HEK293T (cell line): ENCODE data around the gene NELFB.

Experiments used
- CTCF ChIA-PET: fragments of 350-600 bp; formaldehyde crosslinking; extraction: SDS; loops from one replicate; lab custom pipeline; 2021; ENCODE audit warnings: antibody characterized with exemption, inconsistent platforms; lab: Yijun Ruan, JAX
- POLR2A ChIA-PET: fragments of 350-600 bp; formaldehyde crosslinking; extraction: SDS; loops from one replicate; lab custom pipeline; 2020; ENCODE audit warnings: antibody characterized with exemption, inconsistent platforms; lab: Yijun Ruan, JAX
- DNase-seq: peaks from one replicate; pipeline ENCODE4 v3.0.0; 2012; ENCODE audit warnings: mixed read lengths; ENCODE audit errors: extremely low spot score
- ARNT ChIP-seq: fragments of 450-650 bp; IDR thresholded peaks from 2 replicates; pipeline ENCODE4 v1.6.1; 2017; ENCODE audit warnings: mild to moderate bottlenecking
- BHLHE40 ChIP-seq: fragments of 450-650 bp; IDR thresholded peaks from 2 replicates; pipeline ENCODE4 v1.6.1; 2016; ENCODE audit warnings: mild to moderate bottlenecking, moderate library complexity, borderline replicate concordance
- CTBP1 ChIP-seq: fragments of 450-650 bp; IDR thresholded peaks from 2 replicates; pipeline ENCODE4 v1.6.1; 2016; ENCODE audit warnings: borderline replicate concordance
- ELF4 ChIP-seq: fragments of 450-650 bp; IDR thresholded peaks from 2 replicates; pipeline ENCODE4 v1.6.1; 2017; ENCODE audit warnings: antibody characterized with exemption
- FOXA1 ChIP-seq: fragments of 450-650 bp; IDR thresholded peaks from 2 replicates; pipeline ENCODE4 v1.6.1; 2016; ENCODE audit warnings: mild to moderate bottlenecking
- FOXK2 ChIP-seq: fragments of 450-650 bp; IDR thresholded peaks from 2 replicates; pipeline ENCODE4 v1.6.1; 2016; ENCODE audit warnings: mild to moderate bottlenecking
- FOXM1 ChIP-seq: fragments of 450-650 bp; IDR thresholded peaks from 2 replicates; pipeline ENCODE4 v1.6.1; 2017; ENCODE audit warnings: mild to moderate bottlenecking, borderline replicate concordance
- HDGF ChIP-seq: fragments of 450-650 bp; IDR thresholded peaks from 2 replicates; pipeline ENCODE4 v1.6.1; 2017; ENCODE audit warnings: antibody characterized with exemption, borderline replicate concordance
- L3MBTL2 ChIP-seq: fragments of 450-650 bp; conservative IDR thresholded peaks from 2 replicates; pipeline ENCODE4 v1.6.1; 2016; ENCODE audit warnings: mild to moderate bottlenecking
- LEF1 ChIP-seq: fragments of 450-650 bp; IDR thresholded peaks from 2 replicates; pipeline ENCODE4 v1.6.1; 2017; ENCODE audit warnings: mild to moderate bottlenecking, borderline replicate concordance
- NFRKB ChIP-seq: fragments of 450-650 bp; IDR thresholded peaks from 2 replicates; pipeline ENCODE4 v1.6.1; 2016; ENCODE audit warnings: mild to moderate bottlenecking, moderate library complexity
- SP1 ChIP-seq: fragments of 450-650 bp; IDR thresholded peaks from 2 replicates; pipeline ENCODE4 v1.6.1; 2017
- SUZ12 ChIP-seq: fragments of 450-650 bp; IDR thresholded peaks from 2 replicates; pipeline ENCODE4 v1.6.1; 2016; ENCODE audit warnings: mild to moderate bottlenecking
- TARDBP ChIP-seq: fragments of 450-650 bp; IDR thresholded peaks from 2 replicates; pipeline ENCODE4 v1.6.1; 2016
- ZNF384 ChIP-seq: fragments of 450-650 bp; IDR thresholded peaks from 2 replicates; pipeline ENCODE4 v1.6.1; 2016
- TF ChIP-seq, protein P1 (sequence below): fragments of 450-650 bp; IDR thresholded peaks from 2 replicates; pipeline ENCODE4 v1.6.1; 2016

The NELFB gene

DNA sequence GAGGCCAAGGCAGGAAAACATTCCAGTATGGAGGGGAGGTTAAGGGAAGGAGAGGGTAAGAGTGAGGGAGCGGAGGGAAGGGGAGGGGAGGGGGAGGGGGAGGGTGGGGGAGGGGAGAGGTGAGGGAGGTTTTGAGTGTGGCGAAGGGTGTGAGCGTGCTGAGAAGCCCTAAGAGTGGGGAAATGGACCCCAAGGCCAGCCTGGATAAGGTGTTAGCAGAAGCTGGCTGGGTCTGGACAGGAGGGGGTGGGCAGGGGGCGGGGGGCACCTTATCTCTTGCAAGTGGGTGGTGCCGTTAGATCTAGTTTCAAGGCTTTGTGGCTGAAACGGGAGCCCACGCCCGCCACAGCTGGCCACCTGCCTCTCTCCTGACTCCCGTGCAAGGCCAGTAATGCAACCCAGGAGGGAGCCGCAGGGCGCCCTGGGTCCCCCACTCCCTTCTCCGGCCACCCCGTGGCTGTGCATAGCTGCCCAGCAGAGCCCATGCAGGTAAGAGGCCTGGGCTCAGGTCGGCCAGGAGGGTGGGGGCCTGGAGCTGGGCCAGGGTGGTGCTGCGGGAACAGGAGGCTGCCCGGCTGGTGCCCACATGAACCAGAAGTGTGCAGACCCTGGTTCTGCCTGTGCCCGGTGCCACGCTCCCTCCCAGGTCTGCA is 27.1 kb upstream of the NELFB start:
- ChIA-PET POLR2A (interaction anchor here (1.0 to 1.8 kb wide), 3 partner anchors 27 to 141 kb away, joined by 3 to 5 read pairs (median 4); partner anchors contain the start of genes MAN1B1 and TPRN), CTCF (interaction anchor here (0.6 to 1.7 kb wide), 4 partner anchors 9 to 97 kb away, joined by 3 to 9 read pairs (median 6); no protein-coding TSS in a partner anchor)
- TF ChIP-seq BHLHE40 (no peak), ZNF384 (no peak), ARNT (no peak), FOXA1 (no peak), FOXK2 (no peak), ELF4 (no peak), L3MBTL2 (no peak), SUZ12 (no peak)
- TF ChIP-seq, protein P1, sequence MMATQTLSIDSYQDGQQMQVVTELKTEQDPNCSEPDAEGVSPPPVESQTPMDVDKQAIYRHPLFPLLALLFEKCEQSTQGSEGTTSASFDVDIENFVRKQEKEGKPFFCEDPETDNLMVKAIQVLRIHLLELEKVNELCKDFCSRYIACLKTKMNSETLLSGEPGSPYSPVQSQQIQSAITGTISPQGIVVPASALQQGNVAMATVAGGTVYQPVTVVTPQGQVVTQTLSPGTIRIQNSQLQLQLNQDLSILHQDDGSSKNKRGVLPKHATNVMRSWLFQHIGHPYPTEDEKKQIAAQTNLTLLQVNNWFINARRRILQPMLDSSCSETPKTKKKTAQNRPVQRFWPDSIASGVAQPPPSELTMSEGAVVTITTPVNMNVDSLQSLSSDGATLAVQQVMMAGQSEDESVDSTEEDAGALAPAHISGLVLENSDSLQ: no peak
- no peak for DNase-seq

DNA sequence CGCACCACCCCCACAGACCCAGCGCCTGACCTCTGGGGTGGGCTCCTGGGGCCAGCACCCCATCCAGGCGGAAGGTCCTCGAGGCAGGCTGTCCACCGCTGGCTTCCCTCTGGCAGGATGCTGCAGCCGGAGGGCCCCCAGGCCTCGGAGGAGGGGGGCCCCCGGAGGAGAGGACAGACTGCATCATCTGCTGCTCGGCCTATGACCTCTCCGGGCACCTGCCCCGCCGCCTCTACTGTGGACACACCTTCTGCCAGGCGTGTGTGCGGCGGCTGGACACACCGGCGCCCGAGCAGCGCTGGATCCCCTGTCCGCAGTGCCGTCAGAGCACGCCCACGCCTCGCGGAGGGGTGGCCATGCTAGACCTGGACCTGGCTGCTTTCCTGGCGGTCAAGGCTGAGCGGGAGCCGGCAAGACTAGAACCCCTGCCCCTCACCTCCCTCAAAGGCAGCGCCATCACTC is 26.6 kb upstream of the NELFB start:
- TF ChIP-seq SUZ12 (no peak), ELF4 (no peak)
- DNase-seq: no peak
- CTCF ChIA-PET: interaction anchor here (1.7 kb wide), 1 partner anchor 8 kb away, joined by 7 read pairs; no protein-coding TSS in a partner anchor
- POLR2A ChIA-PET: no interaction called here

DNA sequence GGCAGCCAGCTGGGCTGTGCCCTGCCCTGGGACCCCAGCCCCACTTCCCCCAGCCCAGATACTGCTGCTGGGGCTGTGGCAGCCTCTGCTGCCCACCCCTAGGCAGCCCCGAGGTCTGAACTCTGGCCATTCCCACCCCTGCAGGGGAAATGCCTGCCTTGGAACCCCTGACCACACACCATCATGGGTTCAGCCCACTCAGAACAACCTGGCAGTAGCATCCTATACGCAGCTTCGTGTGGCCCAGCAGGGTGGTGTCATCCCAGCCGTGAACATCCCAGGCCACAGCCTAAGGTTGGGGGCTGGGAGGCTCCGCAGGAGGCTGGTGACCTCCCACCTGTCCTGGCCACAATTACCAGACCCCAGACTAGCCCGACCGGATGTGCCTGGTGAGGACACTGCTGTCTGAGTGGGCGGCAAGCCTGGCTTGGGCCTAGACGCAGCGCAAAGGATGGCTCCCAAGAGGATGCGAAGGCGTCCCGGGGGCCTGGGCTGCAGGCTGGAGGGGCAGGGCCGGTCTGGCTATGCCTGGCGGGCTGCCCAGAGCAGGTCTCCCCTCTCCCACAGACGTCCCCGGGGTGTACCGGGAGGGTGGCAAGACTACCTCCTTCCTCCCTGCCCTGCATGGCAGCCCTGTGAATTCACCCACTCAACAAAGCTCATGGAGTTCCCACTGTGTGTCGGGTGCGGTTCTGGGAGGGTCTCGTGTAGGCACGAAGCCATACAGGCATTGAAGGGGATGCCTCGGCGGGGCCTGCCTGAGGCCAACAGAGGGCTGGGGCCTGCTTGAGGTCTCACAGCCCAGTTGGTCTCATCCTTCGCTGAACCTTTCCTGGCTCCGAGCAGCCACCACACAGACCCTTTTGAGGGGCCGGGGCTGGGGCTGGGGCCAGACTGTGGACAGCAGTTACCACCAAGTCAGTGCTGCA is 25.9 kb upstream of the NELFB start:
- ChIA-PET CTCF (no interaction called here), POLR2A (interaction anchor here (0.9 kb wide), 1 partner anchor 27 kb away, joined by 4 read pairs; no protein-coding TSS in a partner anchor)
- TF ChIP-seq SUZ12: no peak
- no peak for TF ChIP-seq CTBP1
- no peak for TF ChIP-seq FOXM1
- no peak for TF ChIP-seq ZNF384
- no peak for TF ChIP-seq L3MBTL2
- TF ChIP-seq BHLHE40: no peak
- TF ChIP-seq ARNT: no peak
- no peak for TF ChIP-seq TARDBP
- TF ChIP-seq ELF4: no peak
- no peak for TF ChIP-seq FOXA1
- TF ChIP-seq, protein P1: no peak
- no peak for TF ChIP-seq LEF1
- no peak for TF ChIP-seq SP1
- TF ChIP-seq FOXK2: no peak
- TF ChIP-seq NFRKB: no peak
- no peak for TF ChIP-seq HDGF
- DNase-seq: no peak

DNA sequence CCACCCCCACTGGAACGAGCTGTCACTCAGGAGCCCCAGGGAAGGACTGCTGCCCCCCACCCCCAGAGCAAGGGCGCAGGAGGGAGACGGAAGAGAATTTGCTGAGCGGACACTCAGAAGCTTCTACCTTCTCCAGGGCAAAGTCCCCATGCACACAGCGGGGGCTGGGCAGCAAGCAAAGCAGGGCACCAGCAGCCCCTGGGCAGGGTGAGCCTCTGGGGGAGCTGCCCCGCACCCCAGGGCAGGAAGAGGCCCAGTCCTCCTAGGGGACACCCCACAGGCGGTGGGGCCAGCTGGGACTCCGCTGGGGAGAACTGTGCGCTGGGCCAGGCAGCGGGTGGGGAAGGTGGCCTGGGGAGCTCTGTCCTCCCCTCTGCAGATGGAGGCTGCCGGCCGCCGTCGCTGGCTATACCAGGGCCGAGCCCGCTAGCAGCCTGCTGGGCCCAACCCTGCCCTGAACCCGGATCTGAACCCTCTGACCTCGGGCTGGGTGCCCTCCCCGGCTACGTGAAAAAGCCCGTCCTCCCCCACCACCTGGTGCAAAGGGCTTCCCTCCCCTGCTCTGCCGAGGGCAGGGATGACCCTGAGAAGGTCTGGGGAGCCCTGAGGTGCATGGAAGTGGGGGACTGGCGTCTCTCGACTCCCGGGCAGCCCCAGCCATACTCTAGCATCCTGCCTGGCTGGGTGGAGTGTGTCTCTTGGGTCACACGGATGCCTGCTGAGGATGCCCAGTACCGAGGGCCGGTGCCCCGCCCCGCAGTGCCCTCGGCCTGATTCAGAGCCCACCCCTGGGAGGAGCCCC is 25.0 kb upstream of the NELFB start:
- TF ChIP-seq TARDBP: no peak
- no peak for TF ChIP-seq FOXM1
- TF ChIP-seq ARNT: no peak
- no peak for TF ChIP-seq HDGF
- TF ChIP-seq CTBP1: no peak
- no peak for TF ChIP-seq NFRKB
- TF ChIP-seq FOXK2: no peak
- no peak for TF ChIP-seq LEF1
- ChIA-PET CTCF (no interaction called here), POLR2A (interaction anchor here (0.9 kb wide), 1 partner anchor 26 kb away, joined by 4 read pairs; no protein-coding TSS in a partner anchor)
- DNase-seq: no peak

DNA sequence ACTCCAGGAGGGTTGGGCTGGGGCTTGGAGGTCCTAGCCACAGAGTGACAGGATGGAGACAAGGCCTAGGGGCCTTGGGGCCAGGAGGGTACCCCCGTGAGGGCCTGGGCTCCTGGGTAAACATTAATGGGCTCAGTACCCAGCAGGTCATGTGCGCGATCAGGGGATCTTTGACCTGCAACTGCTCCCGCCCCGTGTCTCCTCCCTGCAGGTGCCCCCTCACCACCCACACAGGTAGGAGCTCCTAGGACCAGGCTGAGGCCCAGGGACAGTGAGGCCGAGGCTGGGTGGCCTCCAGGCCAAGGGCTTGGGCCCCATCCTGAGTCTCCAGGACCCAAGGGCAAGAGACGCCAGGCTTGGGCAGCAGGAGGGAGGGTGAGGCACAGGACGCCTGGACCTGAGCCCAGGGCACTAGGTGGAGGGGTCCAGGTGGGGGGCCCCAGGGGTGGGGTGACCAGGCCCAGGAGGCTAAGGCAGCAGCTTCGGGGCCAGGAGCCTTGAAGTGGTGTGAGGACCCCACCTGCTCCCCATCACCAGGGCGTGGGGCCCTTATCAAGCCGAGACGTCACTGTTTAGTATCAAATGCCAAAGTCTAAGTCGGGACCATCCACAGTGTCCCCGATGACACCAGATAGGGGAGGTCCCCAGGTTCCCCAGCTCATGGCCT is 24.3 kb upstream of the NELFB start, which contains the start of gene SLC34A3:
TSS of gene SLC34A3 (plus strand) at position 197 of the 667 bp plus-strand sequence. CDS start 802 bp downstream, outside the sequence.
- TF ChIP-seq LEF1: no peak
- no peak for TF ChIP-seq BHLHE40
- no peak for TF ChIP-seq SP1
- no peak for TF ChIP-seq FOXM1
- TF ChIP-seq ARNT: no peak
- no peak for TF ChIP-seq TARDBP
- no peak for DNase-seq
- ChIA-PET POLR2A (no interaction called here), CTCF (no interaction called here)
